HepG2 (cell line): ENCODE measurements around the gene UGCG.

Experiments used
- SMAD1 ChIP-seq: sonication (generic); formaldehyde crosslinking; IDR thresholded peaks from 2 replicates; pipeline ENCODE4 v1.4.0; 2020; ENCODE audit warnings: missing genetic modification reagents, low read depth, mild to moderate bottlenecking, borderline replicate concordance
- ZMYM2 ChIP-seq: sonication (generic); formaldehyde crosslinking; IDR thresholded peaks from 2 replicates; pipeline ENCODE4 v1.8.0; 2022; ENCODE audit warnings: mild to moderate bottlenecking, missing genetic modification reagents

- TF ChIP-seq ZMYM2 (CRISPR knock-in tag) (no peak), SMAD1 (no peak)
These were observed 44.1 kb downstream of the UGCG start for GRCh38 chr9:111940697-111941096.
